ENCODE results near the gene AATK.
"Not testable (repeated sequence)": the region's sequence is repeated elsewhere in the genome, so short reads cannot be mapped to it uniquely, and the experiment has no call there.

The AATK gene

GRCh38 chr17:81156866-81157805 is 8.9 kb downstream of the AATK start:
- no peak for ATAC-seq (ENCODE audit: low read depth)
- H3K27ac ChIP-seq (ENCODE audit: poor library complexity, severe bottlenecking), result no peak overlapping the region
- no peak for TF ChIP-seq CTCF (IDR thresholded peaks at IDR 0.05; ENCODE audit: poor library complexity, severe bottlenecking)
- no peaks in the 10 kb centered on the region for H3K27me3 ChIP-seq (ENCODE audit: insufficient read depth, poor library complexity, severe bottlenecking)
- H3K9me3 ChIP-seq (ENCODE audit: severe bottlenecking), result no peaks in the 10 kb centered on the region
- H3K36me3 ChIP-seq (ENCODE audit: low read depth), result no peaks in the 10 kb centered on the region
- H3K4me1 ChIP-seq (ENCODE audit: insufficient read depth, poor library complexity, severe bottlenecking), result no peaks in the 10 kb centered on the region
- no peak overlapping the region for H3K4me3 ChIP-seq (ENCODE audit: severe bottlenecking)
- no peak for DNase-seq (ENCODE audit: low spot score)

GRCh38 chr17:81154961-81155360 is 11.1 kb downstream of the AATK start:
- no peak for DNase-seq (ENCODE audit: low spot score)
- Histone ChIP-seq H3K36me3 (ENCODE audit: low read depth) (no peaks in the 10 kb centered on the region), H3K9me3 (ENCODE audit: severe bottlenecking) (no peaks in the 10 kb centered on the region), H3K4me1 (ENCODE audit: insufficient read depth, poor library complexity, severe bottlenecking) (no peaks in the 10 kb centered on the region), H3K27me3 (ENCODE audit: insufficient read depth, poor library complexity, severe bottlenecking) (peaks cover 4% of the 10 kb centered on the region), H3K27ac (ENCODE audit: poor library complexity, severe bottlenecking) (no peak overlapping the region), H3K4me3 (ENCODE audit: severe bottlenecking) (no peak overlapping the region)
- ATAC-seq (ENCODE audit: low read depth), result no peak
- TF ChIP-seq CTCF (IDR thresholded peaks at IDR 0.05; ENCODE audit: poor library complexity, severe bottlenecking), result no peak

- not testable (repeated sequence) for ATAC-seq (ENCODE audit: low read depth); H3K9me3 ChIP-seq (ENCODE audit: severe bottlenecking); H3K4me1 ChIP-seq (ENCODE audit: insufficient read depth, poor library complexity, severe bottlenecking); H3K4me3 ChIP-seq (ENCODE audit: severe bottlenecking); H3K27me3 ChIP-seq (ENCODE audit: insufficient read depth, poor library complexity, severe bottlenecking); DNase-seq (ENCODE audit: low spot score); H3K27ac ChIP-seq (ENCODE audit: poor library complexity, severe bottlenecking); H3K36me3 ChIP-seq (ENCODE audit: low read depth)
Observed at GRCh38 chr17:81154016-81154415, 12.0 kb downstream of the AATK start.

- Histone ChIP-seq H3K27ac (ENCODE audit: poor library complexity, severe bottlenecking) (no peak overlapping the region), H3K36me3 (ENCODE audit: low read depth) (no peaks in the 10 kb centered on the region), H3K27me3 (ENCODE audit: insufficient read depth, poor library complexity, severe bottlenecking) (peaks cover 4% of the 10 kb centered on the region), H3K9me3 (ENCODE audit: severe bottlenecking) (no peaks in the 10 kb centered on the region), H3K4me1 (ENCODE audit: insufficient read depth, poor library complexity, severe bottlenecking) (no peaks in the 10 kb centered on the region), H3K4me3 (ENCODE audit: severe bottlenecking) (no peak overlapping the region)
- TF ChIP-seq CTCF (IDR thresholded peaks at IDR 0.05; ENCODE audit: poor library complexity, severe bottlenecking), result no peak
- no peak for ATAC-seq (ENCODE audit: low read depth)
- no peak for DNase-seq (ENCODE audit: low spot score)
Observed at GRCh38 chr17:81153340-81153803, 12.6 kb downstream of the AATK start.

GRCh38 chr17:81152288-81152828 is 13.7 kb downstream of the AATK start:
- peaks cover 4% of the 10 kb centered on the region for H3K27me3 ChIP-seq (ENCODE audit: insufficient read depth, poor library complexity, severe bottlenecking)
- no peak overlapping the region for H3K4me3 ChIP-seq (ENCODE audit: severe bottlenecking)
- TF ChIP-seq CTCF (IDR thresholded peaks at IDR 0.05; ENCODE audit: poor library complexity, severe bottlenecking), result no peak
- H3K4me1 ChIP-seq (ENCODE audit: insufficient read depth, poor library complexity, severe bottlenecking), result no peaks in the 10 kb centered on the region
- ATAC-seq (ENCODE audit: low read depth) (no peak), DNase-seq (ENCODE audit: low spot score) (no peak)
- H3K27ac ChIP-seq (ENCODE audit: poor library complexity, severe bottlenecking), result no peak overlapping the region
- no peaks in the 10 kb centered on the region for H3K36me3 ChIP-seq (ENCODE audit: low read depth)
- no peaks in the 10 kb centered on the region for H3K9me3 ChIP-seq (ENCODE audit: severe bottlenecking)
